ENCODE data around the gene THAP3. TPM values are rescaled to one million over a fixed set of nuclear protein-coding genes. Genes with fewer than 3 reads are reported as not detected.

THAP3 gene
- total and polyA plus RNA-seq, 9 of the 15 experiments (the other 6 are each of a cell fraction or from before 2014, with no cell fraction given), result 1.9 to 31.2 (median 18.2) TPM

- TF ChIP-seq ZNF407 (IDR thresholded peaks at IDR 0.05; ENCODE audit: low read depth) (no peak), ZNF184 (CRISPR knock-in tag; IDR thresholded peaks at IDR 0.05) (no peak), ZNF77 (CRISPR knock-in tag; IDR thresholded peaks at IDR 0.05) (no peak), ZNF212 (CRISPR knock-in tag; IDR thresholded peaks at IDR 0.05) (no peak), ZNF561 (CRISPR knock-in tag; conservative IDR thresholded peaks at IDR 0.05) (0 out of 2 replicates have a peak, but pooled peaks have one; percentile 59), HDAC2 (IDR thresholded peaks at IDR 0.05) (peak; percentile 72), MGA (IDR thresholded peaks at IDR 0.05) (peak; percentile 98), SP2 (IDR thresholded peaks at IDR 0.05; ENCODE audit: extremely low read depth, low read depth, low read length, poor library complexity, severe bottlenecking) (no peak), ZNF24 (IDR thresholded peaks at IDR 0.05) (no peak)
Measured at GRCh38 chr1:6603915-6604558, 20.6 kb upstream of the THAP3 start (continued).

Measured in K562 (cell line).